GM18867 (cell line): ENCODE measurements around the gene TSPOAP1.

ENCODE experiments used
- ATAC-seq: cut with Tn5 transposase; IDR thresholded peaks from one replicate; pipeline ENCODE4 v1.9.1; 2021; ENCODE audit warnings: mild to moderate bottlenecking, moderate library complexity; ENCODE audit not compliant: unreplicated experiment

The TSPOAP1 gene

DNA sequence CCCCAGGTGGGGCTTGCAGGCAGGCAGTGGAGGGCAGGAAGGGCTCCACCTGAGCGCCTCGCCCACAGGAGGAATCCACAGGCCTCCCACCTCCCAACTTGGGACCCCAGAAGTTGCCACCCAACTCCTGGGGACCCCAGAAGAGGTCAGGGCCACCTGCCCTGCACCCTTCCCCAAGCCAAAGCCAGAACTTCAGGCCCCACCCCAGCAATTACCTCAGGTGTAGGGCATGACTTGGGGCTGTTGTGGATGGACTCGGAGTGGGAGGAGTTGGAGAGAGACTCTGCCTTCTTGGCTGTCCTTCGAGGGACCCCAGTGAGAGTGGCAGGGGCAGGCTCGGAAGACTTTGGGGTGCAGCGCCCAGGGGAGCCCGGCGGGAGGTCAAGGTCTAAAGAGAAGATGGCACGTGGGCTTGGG is 10.5 kb downstream of the TSPOAP1 start:
- ATAC-seq: no peak

DNA sequence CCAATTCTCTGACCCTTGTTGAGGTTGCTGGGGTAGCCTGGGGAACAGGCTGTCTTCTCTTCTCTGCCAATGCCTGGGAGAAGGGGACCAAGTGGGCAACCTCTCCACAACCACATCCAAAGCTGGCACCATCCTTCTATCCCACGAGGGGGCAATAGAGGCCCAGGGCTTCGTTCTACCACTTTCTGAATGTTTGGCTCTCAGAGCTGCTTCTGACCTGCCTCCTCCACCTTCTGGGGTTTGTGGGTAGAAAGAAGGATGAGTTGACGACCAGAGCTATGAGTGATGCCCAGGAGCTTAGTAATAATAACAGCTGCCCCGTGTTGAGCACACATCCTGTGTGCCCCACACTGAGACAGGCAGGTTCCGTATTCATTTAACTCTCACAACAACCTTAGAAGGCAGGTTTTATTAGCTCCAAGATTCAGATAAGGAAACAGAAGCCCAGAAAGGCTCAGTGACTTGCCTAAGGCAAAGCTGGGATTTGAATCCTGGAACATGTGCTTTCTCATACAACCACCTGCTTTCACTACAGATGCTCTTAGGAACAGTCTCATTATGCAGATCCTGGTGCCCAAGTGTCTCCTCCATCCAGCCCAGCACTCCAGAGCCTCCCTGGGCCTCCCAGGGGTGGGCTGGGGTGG is 11.1 kb downstream of the TSPOAP1 start:
- ATAC-seq: peak; percentile 77

DNA sequence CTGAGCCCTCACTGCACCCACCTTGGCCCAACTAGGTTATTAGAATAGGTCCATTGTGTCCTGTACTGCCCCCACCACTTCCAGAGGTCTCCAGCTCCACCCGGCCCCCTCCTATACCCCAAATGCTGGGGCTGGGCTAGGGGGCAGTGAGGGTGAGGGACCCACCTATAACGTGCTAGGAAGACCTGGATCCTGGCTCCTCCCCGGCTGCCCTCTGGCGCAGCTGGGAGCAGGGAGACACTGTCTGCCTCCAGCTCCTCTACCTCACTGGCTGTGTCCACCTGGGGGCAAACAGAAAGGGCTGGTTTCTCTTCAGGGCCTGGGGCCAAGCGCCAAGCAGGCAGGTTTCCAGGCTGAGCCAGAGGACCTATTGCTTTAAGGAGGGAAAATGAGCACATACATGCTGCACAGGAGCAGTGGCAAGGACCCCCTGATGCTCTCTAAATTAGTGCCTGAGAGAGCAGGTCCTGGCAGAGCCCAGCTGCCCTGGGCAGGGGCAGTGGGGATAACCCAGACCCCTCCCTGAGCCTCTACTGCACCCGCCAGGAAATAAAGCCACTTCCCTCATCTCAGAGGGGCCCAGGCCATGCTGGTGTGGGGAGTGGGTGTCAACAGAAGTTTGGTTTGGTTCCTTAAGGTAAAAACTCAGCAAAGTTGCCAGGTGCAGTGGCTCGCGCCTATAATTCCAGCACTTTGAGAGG is 12.2 kb downstream of the TSPOAP1 start:
- ATAC-seq: no peak

DNA sequence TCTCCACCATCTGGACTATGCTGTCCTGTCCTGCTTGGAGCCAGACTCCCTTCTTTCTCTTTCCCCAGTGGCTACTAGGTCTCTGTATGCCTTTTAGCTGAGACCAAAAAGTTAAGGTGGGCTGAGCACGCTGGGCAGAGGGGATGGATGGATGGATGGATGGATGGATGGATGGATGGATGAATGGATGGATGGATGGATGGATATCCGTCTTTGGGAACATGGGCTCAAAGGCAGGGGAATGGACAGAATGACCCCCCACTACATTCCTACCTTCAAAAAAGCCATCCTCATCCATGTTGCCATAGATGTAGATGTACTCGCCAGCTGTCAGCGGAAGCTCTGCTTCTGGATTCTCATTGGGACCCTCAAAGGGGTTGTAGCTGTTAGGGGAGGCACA is 12.8 kb downstream of the TSPOAP1 start:
- ATAC-seq: no peak

DNA sequence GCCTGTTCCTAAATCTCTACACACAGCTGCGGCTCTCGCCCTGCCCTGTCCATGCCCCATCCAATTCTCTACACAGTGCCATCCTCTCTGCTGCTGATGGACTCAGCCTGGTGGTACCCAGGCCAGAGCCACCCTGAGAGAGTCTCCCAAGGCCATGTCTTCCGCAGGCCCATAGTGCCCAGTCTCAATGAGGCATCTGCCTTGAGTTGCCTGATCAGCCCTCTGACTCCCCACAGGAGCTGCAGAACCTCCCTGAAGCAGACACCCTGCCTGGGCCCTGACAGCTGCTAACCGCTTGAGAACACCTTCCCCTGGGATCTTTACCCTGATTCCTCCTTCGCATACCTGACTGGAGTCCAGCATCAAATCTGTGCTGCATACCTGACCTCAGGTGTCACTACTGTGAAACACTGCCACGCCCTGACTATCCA is 13.3 kb downstream of the TSPOAP1 start:
- ATAC-seq: no peak

DNA sequence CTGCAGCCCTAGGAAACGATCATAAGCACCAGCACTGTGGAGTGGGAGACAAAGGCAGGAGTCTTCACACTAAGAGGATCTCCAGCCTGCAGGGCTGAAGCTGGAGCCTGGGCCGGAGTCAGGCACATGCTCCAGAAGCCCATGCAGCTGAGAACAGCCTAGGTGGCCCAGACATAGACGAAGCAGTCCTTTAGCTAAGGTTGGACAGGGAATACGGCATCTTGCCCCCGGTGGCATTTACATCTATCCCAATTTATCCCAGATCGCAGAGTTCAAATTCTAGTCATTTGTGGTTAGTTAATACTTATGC is 13.9 kb downstream of the TSPOAP1 start:
- ATAC-seq: no peak

DNA sequence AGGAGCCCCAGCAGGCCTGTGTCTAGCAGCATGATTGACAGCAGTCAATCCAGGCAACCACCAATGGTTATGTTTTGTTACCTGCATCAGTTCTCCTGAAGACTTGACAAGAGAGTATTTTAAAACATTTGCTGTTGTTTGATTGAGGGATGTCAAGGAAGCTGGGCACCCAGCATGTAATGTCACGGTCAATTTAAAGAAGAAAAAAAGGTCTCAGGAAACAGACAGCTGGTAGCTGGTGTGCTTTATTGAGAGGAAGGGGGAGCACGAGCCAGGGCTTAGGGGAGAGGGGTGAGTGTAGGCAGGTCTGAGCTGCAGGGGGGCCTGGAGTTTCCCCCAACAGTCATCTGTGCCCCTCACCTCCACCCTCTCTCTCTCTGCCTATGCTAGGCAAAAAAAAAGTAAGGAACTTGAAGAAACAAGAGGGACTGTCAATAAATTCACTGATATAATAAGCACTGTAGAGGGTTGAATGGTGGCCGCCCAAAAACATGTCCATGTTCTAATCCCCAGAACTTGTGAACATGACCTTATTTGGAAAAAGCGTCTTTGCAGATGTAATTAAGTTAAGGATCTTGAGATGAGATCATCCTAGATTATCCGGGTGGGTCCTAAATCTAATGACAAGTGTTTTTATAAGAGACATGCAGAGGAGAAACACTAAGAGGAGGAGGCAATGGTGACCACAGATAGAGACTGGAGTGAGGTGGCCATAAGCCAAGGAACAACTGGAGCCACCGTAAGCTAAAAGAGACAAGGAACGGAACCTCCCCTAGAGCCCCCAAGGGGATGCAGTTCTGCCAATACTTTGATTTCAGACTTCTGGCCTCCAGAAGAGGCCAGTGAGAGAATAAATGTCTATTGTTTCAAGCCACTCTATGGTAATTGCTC is 14.5 kb downstream of the TSPOAP1 start:
- ATAC-seq: no peak

DNA sequence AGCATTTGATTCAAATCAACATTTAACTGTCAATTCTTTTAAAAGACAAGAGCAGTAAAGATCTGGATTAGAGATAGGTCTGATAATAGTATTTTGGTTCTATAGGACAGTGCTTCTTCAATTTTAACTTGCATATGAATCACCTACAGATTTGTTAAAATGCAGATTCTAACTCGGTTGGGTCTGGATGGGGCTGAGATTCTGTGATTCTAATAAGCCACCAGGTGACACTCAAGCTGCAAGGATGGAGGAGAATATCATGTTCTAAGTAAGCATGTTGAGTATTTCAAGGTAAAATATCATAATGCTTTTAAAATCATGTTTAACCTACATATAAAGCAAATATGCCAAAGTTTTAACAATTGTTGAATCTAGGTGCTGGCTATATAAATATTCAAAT is 15.8 kb downstream of the TSPOAP1 start:
- no peak for ATAC-seq

DNA sequence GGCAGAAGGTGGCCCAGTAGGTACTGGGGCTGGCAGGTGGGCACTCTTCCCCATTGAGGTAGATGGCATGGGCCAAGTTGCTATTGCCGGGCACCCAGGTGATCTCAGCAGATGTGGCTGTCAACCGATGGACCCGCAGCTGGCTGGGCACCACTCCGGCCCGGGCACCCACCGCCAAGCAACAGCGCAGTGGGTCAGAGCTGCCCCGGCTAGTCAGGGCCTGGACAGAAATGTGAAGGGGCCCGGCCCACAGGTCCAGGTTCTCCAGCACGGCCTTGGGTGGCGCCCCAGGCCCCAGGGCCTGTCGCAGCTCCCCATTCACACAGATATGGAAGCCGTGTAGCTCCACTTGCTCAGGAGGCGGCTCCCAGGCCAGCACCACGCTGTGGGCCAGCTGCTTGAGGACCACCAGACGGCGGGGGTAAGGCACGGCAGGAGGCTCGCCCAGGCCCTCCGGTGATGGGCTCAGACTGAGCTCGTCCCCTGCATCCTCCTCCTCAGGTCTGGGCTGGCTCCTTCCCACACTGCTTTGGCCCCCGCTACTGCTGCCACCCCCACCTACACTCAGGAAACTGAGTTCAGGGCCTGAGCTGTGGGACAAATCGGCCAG is 16.5 kb downstream of the TSPOAP1 start:
- no peak for ATAC-seq

DNA sequence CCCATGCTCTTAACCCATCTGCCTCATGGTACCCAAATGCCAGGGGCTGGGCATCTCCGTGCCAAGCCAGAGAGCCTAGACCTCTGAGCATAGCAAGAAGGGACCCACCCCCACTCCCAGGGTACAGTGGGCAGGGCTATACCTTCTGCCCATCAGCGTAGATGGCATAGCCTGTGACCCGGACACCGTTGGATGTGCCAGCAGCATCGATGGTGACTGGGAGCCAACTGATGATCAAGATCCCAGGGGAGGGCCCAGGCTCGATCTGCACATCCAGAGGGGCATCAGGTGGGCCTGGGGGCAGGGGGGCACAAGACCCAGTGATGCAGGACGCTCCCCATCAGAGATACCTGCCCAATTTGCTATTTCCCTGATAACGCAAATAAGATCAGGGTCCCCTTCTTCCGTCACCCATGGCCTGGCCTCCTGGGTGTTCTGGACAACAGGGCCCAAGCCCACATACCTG is 17.1 kb downstream of the TSPOAP1 start:
- ATAC-seq: no peak

DNA sequence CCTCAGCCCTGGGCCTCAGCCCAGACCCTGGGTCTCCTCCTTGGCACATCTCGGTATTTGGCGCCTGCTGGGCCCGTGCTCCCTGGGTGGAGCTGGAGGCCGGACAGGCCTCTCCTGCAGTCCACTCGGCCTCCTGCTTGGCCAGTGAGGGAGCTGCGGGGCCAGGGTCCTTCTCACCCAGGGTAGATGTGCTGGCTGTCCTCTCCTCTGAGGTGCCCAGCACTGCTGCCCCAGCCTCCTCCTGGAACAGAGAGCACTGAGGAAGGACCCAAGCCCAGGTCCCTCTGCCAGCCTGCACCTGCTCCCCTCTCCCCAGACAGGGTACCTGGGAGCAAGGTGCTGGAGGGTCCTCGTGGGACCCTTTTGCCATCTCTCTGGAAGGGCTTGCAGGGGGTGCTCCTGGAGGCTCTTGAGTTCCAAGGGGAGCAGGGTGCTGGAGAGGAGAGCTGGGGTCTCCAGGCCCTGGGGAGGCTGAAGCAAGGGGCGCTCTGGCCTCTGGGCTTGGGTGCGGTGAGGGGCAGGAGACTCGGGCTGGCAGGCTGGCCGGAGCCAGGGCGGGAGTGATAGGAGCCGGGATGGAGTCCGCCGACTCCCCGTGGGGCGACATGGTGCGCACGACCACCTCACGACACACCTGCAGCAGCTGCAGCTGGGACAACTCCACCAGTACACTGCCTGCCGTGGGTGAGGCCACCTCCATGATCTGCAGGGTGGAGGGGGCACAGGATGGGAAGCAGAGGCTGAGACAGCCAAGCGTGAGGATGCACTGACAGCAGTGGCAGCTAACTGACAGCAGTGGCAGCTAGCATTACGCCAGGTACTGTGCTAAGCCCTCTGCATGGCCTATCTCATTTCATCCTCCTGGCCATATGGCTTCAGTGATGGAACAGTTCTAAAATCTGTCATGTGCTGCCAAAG is 17.8 kb downstream of the TSPOAP1 start:
- no peak for ATAC-seq

DNA sequence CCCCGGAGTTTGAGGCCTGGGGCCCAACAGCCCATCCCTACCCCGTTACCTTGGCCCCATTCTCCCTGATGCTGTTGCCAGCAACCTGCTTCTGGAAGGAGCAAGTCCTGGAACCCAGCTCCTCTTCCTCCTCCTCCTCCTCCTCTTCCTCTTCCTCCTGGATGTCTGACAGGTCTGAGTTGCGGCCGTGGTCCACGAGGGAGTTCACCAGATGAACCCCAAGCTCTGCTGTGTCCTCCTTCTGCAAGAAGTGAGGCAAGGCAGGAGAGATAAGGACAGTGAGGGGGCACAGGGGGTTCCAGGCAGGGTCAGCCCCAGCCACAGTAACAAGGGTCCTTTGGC is 18.7 kb downstream of the TSPOAP1 start:
- no peak for ATAC-seq

DNA sequence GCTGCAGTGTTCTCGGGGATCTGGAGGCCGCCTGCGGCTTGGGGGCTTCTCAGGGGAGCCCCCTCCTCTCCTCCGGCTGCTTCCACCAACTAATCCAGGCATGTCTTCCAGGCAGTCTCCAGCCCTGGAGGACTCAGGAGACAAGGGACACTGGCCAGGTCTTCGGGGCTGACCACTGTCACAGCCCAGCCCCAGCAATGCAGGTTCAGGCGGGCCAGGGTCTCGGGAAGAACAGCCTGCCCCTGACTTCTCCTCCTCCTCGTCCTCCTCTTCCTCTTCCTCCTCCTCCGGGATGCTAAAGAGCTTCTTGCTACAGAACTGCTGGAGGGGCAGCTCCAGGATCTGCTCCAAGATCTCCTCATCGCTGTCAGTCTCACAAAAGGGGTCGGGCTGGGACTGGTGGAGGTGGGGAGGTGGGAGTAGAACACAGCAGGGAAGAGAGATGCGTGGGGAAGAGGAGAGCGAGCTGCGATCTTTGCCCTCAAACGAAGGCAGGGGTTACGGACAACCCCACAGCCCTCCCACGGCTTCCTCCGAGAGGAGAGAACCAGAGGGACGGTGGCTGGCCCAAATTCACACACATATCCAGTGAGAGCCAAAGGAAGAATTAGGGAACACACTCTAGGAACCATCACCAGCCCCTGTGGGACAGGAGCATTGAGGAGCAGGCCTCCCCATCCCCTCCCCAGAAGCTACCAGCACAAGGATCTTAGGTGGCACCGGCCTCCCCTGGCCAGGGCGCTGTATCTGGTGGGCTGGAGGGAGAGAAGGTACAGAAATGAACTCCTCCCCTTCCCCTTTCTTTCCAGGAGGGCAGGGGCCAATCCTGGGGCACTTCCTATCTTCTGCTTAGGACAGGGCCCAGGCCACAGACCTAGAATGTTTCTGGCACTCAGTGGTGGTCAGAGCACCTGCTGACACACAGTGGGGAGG is 19.3 kb downstream of the TSPOAP1 start:
- no peak for ATAC-seq

DNA sequence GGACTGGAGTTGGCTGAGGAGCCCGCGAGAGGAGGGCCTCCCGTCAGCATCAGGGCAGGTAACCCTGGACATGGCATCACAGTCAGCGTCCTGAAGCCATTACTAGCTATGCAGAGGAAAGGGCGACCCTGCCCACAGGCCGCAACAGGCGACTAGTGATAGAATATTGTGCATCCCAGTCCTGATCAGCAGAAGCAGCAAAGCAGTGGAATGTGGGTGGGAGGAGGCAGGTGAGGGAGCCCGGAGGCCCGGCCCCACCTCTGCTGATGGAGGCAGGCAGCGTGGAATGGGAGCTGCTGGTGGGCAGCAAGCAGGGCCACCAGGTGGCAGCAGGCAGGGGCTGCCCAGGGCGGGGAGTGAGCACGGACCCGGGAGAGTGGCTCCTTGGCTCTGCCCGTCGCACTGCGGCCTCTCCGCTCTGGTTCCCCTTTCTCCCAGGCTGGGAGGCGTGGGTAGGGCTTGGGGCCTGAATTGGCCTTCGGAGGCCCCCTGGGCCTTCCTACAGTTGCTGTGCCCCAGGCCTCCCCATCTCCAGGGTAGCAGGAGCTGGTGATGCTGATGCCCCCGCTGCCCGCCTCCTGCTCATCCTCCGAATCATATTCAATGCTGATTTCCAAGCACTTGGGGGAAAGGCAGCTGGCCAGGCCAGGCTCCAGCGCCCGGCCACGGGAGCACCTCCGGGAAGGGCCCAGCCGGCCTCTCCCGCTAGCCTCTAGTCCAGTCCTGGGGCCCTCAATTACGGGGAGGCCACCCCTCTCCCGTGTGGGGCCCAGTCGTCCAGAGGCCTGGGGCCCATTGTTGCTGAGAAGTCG is 20.2 kb downstream of the TSPOAP1 start:
- ATAC-seq: no peak

DNA sequence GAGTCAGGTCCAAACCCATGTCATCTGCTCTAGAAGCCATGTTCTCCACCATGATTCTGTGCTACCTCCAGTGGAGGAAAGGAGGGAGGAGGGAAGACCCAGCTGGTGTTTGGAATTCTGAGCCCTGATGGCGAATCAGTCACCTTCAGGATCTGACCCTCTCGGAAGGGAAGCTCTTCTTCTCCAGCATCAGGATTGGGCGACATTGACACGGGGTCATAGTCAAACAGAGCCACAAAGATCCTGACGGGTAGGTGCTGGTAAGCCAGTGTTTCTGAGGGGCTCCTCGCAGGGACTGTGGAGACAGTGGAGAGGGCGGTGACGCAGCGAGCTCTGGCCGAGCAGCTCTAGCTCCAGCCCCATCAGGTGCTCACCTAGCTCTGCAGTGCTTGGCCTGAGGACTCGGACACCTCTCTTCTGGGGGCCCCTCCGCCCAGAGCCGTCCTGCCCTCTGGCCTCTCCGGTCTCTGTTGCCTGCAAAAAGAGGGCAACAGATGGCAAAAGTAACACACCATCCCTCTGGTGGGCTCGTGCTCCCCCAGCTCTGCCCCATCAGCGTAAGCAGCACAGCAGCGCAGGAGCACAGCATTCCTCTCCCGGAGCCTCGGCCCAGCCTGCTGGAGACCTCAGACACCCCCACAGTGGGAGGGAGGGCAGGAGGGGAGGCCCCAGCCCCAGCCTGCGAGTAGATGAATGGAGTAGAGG is 21.0 kb downstream of the TSPOAP1 start:
- no peak for ATAC-seq

DNA sequence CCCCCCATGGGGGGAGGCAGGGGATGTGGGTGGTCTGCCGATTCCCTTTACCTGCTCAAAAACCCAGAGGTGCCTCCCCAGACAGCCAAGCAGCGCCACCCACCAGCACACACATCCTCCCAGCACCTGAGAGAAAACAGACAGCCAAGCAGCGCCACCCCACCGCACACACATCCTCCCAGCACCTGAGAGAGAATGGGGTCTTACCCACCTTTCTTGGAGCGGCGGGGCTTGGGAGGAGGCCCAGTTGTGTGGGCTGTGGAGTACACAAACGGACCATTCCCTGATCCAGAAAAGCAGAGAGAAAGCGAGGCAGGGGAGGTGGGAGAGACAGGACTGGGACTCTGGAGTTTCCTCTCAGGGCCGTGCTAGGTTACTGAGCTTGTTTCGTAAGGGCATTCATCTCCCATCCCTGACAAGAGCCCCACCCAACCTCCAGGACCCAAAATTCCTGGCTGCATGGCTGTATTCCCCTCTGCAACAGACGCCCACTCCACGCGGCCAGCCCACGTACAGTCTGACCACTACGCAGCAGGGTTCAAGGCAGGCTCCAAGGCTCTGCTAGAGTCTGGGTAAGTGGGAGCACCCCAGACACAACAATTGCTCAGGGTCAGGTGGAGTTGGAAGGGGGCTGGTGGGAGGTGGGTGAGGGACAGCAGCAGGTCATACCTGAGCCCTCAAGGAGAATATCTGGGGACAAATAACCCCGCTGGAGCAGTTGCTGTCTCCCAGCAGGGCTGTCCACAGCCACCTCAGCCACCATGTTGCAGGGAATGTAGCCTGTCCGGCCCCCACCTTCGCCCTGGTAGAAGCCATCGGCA is 22.3 kb downstream of the TSPOAP1 start:
- ATAC-seq: no peak

DNA sequence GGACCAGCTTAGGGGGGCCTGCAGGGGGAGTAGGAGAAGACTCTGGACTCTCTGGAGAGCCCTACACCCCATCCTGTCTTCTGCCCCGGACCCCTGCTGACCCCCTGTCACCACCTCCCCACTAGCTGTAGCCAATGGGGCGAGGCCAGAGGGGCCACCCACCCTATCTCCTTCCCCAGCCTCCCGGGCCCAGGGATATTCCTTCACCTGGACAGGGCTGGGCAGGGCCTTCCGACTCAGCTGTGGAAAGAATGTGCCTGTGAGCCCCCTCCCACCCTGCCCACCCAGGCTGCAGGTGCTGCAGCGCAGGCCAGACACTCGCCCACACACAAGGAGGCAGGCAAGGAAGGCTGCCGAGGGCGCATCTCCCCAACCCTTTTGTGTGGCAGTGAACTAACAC is 23.0 kb downstream of the TSPOAP1 start:
- no peak for ATAC-seq
